ENCODE data around the gene MTX2. TPM values are rescaled to one million over a fixed set of nuclear protein-coding genes. Genes with fewer than 3 reads are reported as not detected.

Gene MTX2
- total RNA-seq, 1 experiment from 2014 or later, result 30.8 TPM

DNA sequence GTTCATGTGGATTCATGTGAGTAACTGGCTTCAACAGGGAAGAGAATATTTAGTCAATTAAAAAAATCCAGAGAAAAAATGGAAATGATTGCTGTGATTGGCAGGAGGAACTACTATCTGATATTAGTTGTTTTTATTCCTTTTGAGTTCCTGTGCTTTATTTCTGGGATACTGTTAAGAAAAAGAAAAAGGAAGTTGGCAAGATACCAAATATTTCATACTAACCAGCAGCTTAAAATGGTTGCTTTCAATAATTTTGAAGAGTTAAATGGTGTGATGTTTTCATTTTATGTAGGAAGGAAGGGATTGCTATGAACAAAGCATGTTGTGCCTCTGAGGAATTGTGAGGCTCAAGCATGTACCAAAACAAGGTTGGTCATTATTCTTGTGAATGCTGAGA is 8.1 kb upstream of the MTX2 start:
- no peaks in the 10 kb centered on the region for H3K4me1 Mint-ChIP-seq
- no peak overlapping the region for H2AK5ac ChIP-seq (ENCODE audit: insufficient read length, low read length)
- H3K9me3 Mint-ChIP-seq, result no peaks in the 10 kb centered on the region
- H3K4me2 ChIP-seq (ENCODE audit: insufficient read depth, insufficient read length, low read length), result no peak overlapping the region
- no peak overlapping the region for H2AFZ ChIP-seq (ENCODE audit: low read length)
- no peak overlapping the region for H3K23ac ChIP-seq (ENCODE audit: insufficient read length, low read depth, low read length)
- no peak overlapping the region for H2BK120ac ChIP-seq (ENCODE audit: low read depth, low read length, poor library complexity, severe bottlenecking)
- no peaks in the 10 kb centered on the region for H3K23me2 ChIP-seq (ENCODE audit: insufficient read length, low read depth, low read length, poor library complexity, severe bottlenecking)
- no peak overlapping the region for H4K8ac ChIP-seq (replicated peaks; ENCODE audit: insufficient read length, low read depth, low read length)
- peaks cover 5% of the 10 kb centered on the region; the same call in 1 of the 2 replicates for H3K27me3 Mint-ChIP-seq (ENCODE audit: low read depth)
- no peak overlapping the region for H3K27ac Mint-ChIP-seq
- H4K20me1 ChIP-seq (ENCODE audit: control insufficient read depth, insufficient read depth, insufficient read length), result no peaks in the 10 kb centered on the region
- H2BK5ac ChIP-seq (ENCODE audit: insufficient read length, low read length), result no peak overlapping the region
- no peaks in the 10 kb centered on the region for H3K79me2 ChIP-seq (ENCODE audit: insufficient read depth, low read length)
- H3T11ph ChIP-seq (ENCODE audit: low read length), result no peak overlapping the region
- H3K14ac ChIP-seq (ENCODE audit: insufficient read depth, low read length), result no peak overlapping the region
- no peak overlapping the region for H4K5ac ChIP-seq (ENCODE audit: insufficient read length, low read depth, low read length)
- DNase-seq, result no peak
- H3K56ac ChIP-seq (ENCODE audit: insufficient read length, low read depth, low read length), result no peak overlapping the region
- H2BK15ac ChIP-seq (ENCODE audit: low read depth, low read length), result no peak overlapping the region
- no peak overlapping the region for H4K91ac ChIP-seq (ENCODE audit: insufficient read length, low read depth, low read length)
- no peaks in the 10 kb centered on the region for H3K4me1 ChIP-seq (ENCODE audit: insufficient read depth, low read length)
- H3K18ac ChIP-seq (ENCODE audit: insufficient read length, low read depth, low read length), result no peak overlapping the region
- no peaks in the 10 kb centered on the region for H3K9me3 ChIP-seq (ENCODE audit: control insufficient read depth, low read depth, low read length)
- no peak overlapping the region for H3K4me3 Mint-ChIP-seq
- H3K4ac ChIP-seq (ENCODE audit: low read depth, low read length), result no peak overlapping the region
- no peak overlapping the region for H3K27ac ChIP-seq (ENCODE audit: insufficient read length, low read depth, low read length)
- no peak overlapping the region for H2BK20ac ChIP-seq (ENCODE audit: low read depth, low read length, poor library complexity, severe bottlenecking)
- no peak for TF ChIP-seq CTCF (conservative IDR thresholded peaks at IDR 0.05)
- no peaks in the 10 kb centered on the region for H3K27me3 ChIP-seq (ENCODE audit: insufficient read depth, low read length)
- H2BK12ac ChIP-seq (ENCODE audit: insufficient read length, low read depth, low read length), result no peak overlapping the region
- H3K9ac ChIP-seq (ENCODE audit: extremely low read depth, insufficient read length, low read length), result no peak overlapping the region
- H3K36me3 Mint-ChIP-seq (ENCODE audit: insufficient read depth in 1 of 3, low read depth in 3 of 3), result no peaks in the 10 kb centered on the region
- no peaks in the 10 kb centered on the region for H3K79me1 ChIP-seq (ENCODE audit: insufficient read depth, low read depth, low read length, poor library complexity, severe bottlenecking)
